Peyer's patch (tissue), 4 donors: Measurements from ENCODE around the gene COX7A2L.

Source experiments
- POLR2A ChIP-seq, 2 donors: fragments of 450-650 bp; IDR thresholded peaks; one replicate each; pipeline ENCODE4 v1.5.1; 2017; ENCODE audit warnings: antibody characterized with exemption in 2 of 2, mild to moderate bottlenecking in 2 of 2, moderate library complexity in 2 of 2
- TF ChIP-seq, protein P1 (sequence below), 6 experiments: fragments of 450-650 bp in 4 of 6; fragments of 200-600 bp in 2 of 6; sonication (generic) in 1 of 6; IDR thresholded peaks; one replicate each; pipeline ENCODE4 v1.5.1; 2017 to 2019; ENCODE audit warnings: antibody characterized with exemption in 6 of 6, mild to moderate bottlenecking in 3 of 6, moderate library complexity in 1 of 6

DNA sequence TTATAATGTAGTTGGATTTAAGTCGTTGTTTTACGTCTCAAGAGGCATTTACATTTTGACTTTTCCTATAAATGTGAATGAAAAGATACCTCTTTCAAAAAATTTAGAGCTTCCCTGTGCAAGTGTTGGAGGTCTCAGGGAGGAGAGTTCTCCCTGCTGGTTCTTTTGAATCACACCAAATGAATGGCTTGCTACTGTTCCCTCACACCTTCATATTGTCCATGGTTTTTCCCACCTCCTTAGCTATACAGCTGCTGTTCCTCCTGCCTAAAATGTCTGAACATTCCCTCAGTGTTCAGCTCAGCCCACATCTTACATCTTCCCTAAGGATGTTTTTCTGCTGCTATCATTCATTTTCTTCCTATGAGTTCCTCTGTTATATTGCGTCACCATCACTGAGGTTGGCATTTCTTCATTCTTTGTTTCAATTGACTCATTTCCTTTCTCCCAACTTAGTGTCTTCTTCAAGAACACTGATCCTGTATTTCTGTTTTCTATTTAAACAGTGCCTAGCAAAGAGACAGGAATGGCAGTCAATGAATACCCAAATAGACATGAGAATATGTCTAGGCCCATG, 46.0 kb downstream of the COX7A2L start:
- TF ChIP-seq, protein P1, sequence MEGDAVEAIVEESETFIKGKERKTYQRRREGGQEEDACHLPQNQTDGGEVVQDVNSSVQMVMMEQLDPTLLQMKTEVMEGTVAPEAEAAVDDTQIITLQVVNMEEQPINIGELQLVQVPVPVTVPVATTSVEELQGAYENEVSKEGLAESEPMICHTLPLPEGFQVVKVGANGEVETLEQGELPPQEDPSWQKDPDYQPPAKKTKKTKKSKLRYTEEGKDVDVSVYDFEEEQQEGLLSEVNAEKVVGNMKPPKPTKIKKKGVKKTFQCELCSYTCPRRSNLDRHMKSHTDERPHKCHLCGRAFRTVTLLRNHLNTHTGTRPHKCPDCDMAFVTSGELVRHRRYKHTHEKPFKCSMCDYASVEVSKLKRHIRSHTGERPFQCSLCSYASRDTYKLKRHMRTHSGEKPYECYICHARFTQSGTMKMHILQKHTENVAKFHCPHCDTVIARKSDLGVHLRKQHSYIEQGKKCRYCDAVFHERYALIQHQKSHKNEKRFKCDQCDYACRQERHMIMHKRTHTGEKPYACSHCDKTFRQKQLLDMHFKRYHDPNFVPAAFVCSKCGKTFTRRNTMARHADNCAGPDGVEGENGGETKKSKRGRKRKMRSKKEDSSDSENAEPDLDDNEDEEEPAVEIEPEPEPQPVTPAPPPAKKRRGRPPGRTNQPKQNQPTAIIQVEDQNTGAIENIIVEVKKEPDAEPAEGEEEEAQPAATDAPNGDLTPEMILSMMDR (IDR thresholded peaks at IDR 0.05) = no peak
- no peak for TF ChIP-seq POLR2A (IDR thresholded peaks at IDR 0.05)
